ENCODE measurements around the gene LNP1.

LNP1 gene

DNA sequence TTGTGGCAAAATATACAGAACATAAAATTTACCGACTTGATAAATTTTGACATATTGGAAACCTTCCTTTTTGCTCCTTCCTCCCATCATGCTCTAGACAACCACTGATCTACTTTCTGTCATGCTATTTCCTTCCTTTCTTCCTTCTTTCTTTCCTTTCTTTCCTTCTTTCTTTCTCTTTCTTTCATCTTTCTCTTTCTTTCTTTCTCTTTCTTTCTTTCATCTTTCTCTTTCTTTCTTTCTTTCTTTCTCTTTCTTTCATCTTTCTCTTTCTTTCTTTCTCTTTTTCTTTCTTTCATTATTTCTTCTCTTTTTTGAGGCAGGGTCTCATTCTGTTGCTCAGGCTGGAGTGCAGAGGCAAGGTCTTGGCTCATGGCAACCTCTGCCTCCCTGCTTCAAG lies 82.2 kb downstream of the LNP1 start:
- no peak for FAIRE-seq

DNA sequence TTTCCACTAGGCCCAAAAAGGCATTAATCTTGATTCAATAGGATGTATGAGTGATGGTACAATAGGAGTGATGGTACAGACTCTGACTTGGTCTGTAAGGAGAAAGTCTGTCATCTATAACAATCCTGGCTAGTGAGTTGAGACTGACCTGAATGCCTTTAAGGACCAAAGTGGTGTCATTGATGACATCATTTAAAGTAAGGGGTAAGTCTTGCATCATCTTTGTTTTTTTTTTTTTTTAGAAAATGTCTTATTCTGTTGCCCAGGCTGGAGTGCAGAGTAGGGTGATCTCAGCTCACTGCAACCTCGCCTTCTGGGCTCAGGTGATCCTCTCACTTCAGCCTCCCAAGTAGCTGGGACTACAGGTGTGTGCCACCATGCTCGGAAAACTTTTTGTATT lies 85.5 kb downstream of the LNP1 start:
- FAIRE-seq = no peak

DNA sequence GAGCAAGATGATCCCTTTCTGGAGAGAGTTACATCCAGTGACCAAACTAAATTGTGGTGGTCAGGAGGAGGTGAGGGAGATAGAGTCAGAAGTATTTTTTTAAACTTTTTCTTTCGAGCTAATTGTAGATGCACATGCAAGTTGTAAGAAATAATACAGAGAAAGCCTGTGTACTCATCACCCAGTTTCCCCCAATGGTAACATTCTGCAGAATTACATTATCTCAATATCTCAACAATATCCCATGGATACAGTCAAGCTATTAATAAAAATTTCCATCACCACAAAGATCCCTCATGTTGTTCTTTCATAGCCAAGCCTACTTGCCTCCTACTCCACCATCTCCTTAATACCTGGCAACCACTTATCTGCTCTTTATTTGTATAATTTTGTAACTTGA lies 87.8 kb downstream of the LNP1 start:
- FAIRE-seq = no peak

GRCh38 chr3:100492059-100493006 lies 91.0 kb downstream of the LNP1 start, which contains the start of gene TMEM45A:
Gene TMEM45A, plus strand, starts transcription at chr3:100492619. Its CDS starts 62,593 bp downstream, at chr3:100555212.
- no peak for FAIRE-seq

DNA sequence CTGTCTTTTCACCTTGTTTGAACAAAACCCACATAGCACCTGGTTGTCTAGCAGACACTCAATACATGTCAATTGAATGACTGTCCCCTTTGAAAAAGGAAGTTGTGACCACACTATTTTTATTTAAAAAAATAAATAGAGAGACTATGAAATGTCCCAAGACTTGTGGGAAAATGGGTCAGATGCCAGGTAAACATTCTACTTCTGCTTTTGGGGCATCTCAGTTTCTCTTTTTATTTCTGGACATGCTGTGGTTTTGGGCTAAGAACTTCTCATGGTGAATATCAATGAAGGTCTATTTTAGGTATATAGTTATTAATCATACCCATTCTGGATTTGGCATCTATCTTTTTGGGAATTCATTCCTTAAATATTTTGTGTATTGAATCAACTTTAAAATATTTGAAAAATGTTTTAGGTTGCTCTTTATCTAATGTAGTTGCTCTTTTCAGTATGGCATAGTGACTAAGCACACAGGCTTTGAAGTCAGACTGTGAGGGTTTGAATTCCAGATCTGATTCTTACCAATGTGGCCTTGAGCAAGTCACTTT lies 95.4 kb downstream of the LNP1 start:
- FAIRE-seq = no peak

GRCh38 chr3:100499651-100500050 lies 98.3 kb downstream of the LNP1 start:
- FAIRE-seq = no peak

DNA sequence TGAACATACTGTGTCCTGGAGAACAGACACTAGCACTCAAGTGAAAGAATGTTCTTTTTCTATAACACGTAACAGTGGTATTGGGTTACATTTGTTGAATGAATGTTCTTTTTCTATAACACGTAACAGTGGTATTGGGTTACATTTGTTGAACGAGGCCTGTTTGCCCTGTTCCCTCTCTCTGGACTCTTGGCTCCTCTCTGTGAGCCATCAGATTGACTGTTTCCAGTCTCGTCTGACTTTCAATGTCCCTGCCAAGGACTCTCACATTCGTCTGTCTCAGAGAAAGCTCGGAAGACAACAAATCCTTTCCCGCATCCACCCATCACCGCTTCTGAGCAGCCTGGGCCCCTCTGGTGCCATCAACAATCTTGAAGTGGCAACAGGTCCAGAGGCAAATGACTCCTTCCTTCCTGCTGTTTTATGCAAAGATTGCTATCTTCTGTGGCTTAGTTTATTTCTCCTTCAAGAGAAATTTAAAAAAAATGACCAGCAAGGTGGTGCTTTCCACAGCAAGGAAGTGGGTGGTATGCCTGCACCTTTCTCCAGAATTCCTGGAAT lies 99.1 kb downstream of the LNP1 start:
- no peak for FAIRE-seq

- no peak for FAIRE-seq
Observed at GRCh38 chr3:100503448-100503847, 102.1 kb downstream of the LNP1 start.
